Measurements from ENCODE around the gene NAA80.
"Not testable (repeated sequence)": the region's sequence is repeated elsewhere in the genome, so short reads cannot be mapped to it uniquely, and the experiment has no call there.

The NAA80 gene

DNA sequence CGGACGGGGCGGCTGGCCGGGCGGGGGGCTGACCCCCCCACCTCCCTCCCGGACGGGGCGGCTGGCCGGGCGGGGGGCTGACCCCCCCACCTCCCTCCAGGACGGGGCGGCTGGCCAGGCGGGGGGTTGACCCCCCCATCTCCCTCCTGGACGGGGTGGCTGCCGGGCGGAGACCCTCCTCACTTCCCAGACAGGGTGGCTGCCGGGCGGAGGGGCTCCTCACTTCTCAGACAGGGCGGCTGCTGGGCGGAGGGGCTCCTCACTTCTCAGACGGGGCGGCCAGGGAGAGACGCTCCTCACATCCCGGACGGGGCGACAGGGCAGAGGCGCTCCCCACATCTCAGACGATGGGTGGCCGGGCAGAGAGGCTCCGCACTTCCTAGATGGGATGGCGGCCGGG lies 12.8 kb upstream of the NAA80 start:
- DNase-seq = not testable (repeated sequence)

DNA sequence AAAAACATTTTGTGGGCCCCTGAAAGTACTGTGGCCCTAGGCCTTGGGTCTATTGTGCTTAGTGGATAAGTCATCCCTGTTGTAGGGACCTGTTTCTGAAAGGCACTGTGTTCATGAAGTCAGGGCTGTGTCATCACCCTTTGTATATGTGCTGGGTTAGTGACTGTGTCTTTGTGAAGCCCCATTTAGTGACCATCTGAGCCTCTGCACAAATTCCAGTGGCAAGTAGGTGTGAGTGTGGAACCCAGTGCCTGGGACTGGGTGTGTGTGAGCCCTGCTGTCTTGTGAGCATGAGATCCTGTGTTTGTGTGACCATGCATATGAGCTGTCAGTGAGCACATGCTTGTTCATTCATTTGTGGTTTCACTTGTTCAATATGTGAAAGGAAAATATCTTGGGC lies 5.4 kb upstream of the NAA80 start:
- no peak for DNase-seq

DNA sequence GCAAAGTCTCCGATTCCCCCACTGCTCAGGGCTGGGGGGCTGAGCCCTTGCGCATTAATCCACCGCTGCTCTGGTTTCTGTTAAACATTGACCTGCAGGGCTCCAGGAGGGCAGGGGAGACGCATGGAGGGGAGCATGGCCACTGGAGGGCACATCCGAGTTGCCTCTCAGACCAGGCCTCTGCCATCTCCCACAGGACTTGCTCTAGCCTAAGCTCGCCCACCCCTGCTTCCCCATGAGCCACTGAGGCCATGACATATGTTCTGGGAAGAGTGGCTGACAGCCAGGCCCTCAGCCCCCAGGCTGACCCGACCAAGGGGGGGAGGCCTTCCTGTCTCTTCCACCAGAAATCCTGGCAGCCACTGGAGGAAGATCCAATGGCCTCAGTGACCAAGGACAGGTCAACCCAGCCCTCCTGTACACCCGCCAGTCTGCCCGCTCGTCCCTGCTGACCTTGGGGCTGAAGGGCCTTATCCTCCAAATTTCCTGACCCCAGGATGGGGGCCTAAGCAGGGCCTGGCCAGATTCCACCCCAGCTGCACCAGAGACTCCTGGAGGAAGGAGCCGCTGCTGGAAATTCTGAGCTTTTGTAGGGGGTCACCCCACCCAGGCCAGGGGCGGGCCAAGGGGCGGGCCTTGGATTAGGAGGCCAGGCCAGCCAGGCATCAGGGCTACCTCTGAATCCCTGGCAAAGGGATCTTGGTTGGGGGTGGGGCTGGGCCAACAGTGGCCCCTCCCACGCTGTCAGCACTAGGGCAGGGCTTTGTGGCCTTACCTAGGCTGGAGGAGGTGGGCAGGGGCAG lies 4.0 kb upstream of the NAA80 start, which contains the start of gene HYAL1:
TSS of gene HYAL1 (minus strand) at position 562 of the 803 bp plus-strand sequence. CDS start 618 bp downstream, outside the sequence.
- DNase-seq = peak; percentile 55

GRCh38 chr3:50302095-50303012 lies 3.1 kb upstream of the NAA80 start:
- no peak for DNase-seq

DNA sequence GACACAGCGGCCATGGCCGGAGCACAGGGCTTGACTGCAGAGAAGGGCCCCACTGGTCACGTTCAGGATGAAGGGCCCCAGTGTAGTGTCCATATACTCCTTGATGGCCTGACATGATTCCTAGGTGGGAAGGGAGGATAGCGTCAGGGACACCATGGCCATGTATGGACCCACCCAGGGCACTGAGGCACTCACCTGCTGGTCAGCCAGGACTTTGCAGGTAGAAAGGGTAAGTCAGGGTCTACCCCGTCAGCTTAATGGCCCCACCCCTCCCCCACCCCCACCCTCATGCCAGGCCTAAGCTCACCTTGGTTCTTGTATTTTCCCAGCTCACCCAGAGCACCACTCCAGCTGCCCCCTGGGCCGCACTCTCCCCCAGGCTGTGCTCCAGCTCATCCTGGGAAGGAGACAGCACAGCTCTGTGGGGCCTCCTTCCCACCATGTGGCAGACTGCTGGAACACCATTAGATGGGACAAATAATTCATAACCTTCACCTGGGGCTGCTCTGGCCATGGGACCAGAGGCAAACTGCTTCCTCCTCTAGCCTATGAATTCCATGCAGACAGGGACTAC lies 1.6 kb upstream of the NAA80 start:
- DNase-seq = no peak

- peak; percentile 70 for DNase-seq
Observed at GRCh38 chr3:50299929-50300680, 900 bp upstream of the NAA80 start.

- no peak for DNase-seq
Observed at GRCh38 chr3:50299638-50299928, 378 bp upstream of the NAA80 start.

DNA sequence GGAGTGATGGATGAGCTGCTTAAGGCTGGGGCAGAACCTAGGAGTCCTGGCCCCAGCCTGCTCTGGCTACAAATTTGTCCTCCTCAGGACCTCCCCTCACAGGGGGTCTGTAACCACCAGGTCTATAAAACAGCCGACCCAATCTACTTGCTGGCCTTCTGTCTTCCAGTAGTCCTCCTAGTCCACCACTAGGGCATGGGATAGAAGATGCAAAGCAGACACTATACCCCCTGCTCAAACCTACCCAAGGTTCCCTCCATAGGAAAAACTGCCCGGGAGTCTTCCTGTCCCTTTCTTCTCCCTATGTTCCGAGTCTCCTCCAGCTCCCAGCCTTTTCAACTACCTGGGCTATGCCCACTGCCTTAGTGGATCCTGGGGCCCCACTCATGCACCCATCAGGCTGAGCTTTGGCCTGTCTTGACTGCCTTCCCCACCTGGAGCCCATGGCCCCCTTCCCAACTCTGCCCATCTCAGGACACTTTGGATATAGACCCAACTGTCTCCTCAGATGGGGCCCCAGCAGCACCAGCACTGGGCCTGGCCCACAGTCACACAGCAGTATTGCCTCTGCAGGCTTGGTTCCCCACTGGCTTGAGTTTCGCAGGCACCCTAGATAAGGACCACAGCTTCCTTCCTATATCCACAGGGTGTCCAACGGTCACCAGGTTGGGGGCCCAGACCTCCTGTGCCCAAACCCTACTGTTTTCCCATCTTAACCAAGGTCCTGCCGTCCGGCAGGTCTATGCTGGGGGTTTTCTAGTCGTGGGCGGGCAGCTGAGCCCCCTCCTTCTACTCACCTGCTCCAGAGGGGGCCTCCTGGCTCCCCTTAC lies 1.1 kb downstream of the NAA80 start:
- DNase-seq = peak; percentile 53

- peak; percentile 58 for DNase-seq
Observed at GRCh38 chr3:50297384-50297775, 1.8 kb downstream of the NAA80 start.

GRCh38 chr3:50296721-50297383 lies 2.4 kb downstream of the NAA80 start:
- no peak for DNase-seq

DNA sequence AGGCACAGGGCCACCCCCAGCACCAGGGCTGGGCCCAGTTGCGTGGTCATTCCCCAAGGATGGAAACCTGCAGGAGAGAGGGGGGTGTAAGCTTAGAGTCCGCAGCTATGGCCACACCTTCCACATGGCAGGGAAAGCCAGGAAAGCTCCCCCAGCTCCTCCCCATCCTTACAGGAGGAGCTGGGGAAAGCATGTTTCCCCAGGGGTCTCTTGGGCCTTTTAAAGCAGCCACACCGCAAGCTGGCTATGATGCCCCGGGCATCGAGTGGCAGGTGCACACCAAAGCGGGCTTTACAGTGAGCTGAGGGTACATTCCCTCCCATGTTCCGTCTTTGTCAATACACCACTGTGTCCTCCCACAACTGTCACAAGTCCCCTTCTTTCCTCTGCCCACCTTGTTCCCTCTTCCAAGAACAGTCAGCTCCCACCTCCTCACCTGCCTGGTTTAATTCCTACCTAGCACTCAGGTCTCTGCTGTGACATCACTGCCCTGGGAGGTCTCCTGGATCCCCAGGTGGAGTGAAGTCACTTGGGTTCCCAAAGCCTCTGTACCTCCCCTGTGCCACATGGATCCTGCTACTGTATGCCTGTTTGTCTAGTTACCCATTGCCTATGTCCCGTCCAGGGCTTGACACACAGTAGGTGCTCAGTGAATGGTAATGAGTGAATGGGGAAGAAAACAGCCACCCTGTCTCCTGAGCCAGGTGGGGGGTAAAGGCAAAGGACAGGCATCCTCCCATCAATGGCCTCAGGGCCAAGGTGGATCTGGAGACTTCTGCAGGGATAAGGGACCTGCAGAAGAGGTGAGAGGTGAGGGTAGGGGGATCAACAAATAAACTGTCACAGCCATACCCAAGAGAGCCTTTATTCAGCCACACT lies 3.4 kb downstream of the NAA80 start:
- DNase-seq = no peak

- DNase-seq = no peak
Observed at GRCh38 chr3:50294492-50295403, 4.5 kb downstream of the NAA80 start.

GRCh38 chr3:50294089-50294488 lies 5.1 kb downstream of the NAA80 start:
- no peak for DNase-seq

DNA sequence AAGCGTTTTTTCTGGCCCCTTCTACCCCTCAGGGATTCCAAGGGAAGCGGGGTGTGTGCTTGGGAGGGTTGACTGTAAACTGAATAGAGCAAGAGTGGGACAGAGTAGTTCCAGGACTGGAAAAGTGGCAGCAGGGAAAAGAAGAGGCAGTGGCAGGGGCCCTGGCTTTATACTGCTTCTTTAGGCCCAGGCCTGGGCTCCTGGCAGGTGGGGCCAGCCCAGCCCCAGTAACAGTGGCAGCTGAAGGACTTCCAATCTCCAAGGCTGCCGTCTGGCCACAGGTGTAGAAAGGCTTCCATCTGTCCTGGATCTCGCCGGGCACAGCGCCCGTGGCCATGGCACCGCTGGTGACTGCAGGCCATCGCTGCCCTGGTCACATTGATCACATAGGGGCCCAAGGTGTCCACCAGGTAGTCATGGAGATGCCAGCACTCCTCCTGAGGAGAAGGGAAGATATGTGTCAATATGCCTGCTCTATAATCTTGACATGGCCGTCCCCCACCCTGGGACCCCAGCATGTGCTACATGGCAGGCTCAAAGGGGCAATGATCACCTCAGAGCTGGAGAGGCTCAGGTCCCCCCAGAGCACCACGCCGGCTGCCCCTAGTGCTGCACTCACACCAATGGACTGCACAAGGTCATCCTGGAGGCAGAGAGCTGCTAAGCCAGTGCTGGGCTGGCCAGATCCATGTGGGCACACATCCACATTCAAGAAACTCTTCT lies 6.0 kb downstream of the NAA80 start:
- DNase-seq = no peak

DNA sequence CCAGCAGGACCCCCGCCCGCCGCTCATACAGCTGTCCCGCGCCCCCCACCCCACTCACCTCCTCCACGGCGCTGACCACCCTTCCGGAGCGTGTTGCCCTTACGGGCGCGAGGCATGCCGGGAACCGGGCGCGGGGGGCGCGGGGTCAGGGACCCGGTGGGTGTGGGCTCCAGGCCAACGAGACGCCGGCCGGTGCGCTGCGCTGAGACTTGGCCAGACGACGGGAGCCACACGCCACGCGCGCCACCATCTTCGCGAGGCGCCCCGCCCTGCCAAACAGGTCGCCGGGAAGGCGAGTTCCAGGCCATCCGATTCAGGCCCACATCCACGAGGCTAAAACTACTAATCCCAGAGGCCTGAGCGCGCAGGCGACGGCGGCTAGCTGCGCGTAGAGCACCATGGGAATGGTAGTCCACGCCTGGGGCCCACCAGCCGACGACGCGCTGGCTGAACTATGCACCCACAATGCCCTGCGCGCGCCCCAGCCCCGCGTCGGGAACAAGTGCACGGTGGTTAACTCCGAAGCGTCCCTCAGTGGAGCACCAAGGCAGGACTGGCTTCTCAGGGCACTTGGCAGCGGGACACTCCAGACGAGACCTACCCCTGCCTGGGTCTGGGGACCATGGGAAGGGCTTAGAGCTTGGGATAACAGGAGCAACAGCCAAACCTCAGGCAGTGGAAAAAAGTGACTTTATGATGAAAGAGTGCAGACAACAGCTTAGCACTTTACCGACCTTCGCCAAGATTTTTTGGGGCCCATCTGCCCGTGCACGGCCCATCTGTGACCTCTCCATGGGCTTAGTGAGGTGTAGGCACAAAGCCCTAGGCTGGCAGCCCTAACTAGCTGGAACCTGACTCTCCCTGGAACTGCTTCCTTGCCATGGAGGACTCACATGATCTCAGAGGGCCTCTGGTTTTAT lies 6.8 kb downstream of the NAA80 start, which contains the start of gene IFRD2:
TSS of gene IFRD2 (minus strand) at position 271 of the 920 bp plus-strand sequence. CDS start at position 116, 155 bp downstream.
- peak; percentile 97 for DNase-seq

DNA sequence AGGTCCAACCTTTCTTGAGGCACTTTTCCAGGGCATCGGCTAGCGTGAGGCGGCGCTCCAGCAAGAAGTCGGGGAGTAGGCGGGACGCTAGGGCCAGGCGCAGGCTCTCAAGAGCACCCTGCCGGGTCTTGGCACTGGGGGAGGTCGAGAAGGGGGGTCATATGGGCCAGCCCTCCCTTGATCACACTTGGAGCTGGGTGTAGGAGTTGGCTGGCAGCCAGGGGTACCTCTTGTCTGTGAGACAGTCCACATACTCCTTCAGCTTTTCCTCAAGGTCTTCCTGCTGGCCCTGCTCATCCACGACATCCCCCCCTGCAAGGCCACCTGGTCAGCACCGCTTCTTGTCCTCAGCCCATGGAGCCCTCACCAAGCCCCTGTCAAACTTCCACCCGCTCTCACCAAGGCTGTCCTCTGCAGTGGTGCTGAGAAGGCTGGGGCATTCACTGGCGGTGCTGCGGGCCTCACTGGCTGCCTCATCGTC lies 9.0 kb downstream of the NAA80 start:
- no peak for DNase-seq

- no peak for DNase-seq
Observed at GRCh38 chr3:50289130-50289529, 10.1 kb downstream of the NAA80 start.

All from hematopoietic multipotent progenitor cell treated with erythropoietin and hydrocortisone succinate and interleukin-3 and kit ligand, for 8 days (in vitro differentiated cells).